GM06990 (cell line): ENCODE measurements around the gene IFI27L1.

Experiments
- DNase-seq: peaks from one replicate; pipeline ENCODE4 v3.0.0-alpha.2; 2011; ENCODE audit not compliant: insufficient read length; ENCODE audit errors: extremely low read depth
- H3K27me3 ChIP-seq: replicated peaks from 2 replicates; pipeline ENCODE4 v1.6.0; 2011; ENCODE audit warnings: low read length; ENCODE audit not compliant: control insufficient read depth, insufficient read depth
- H3K36me3 ChIP-seq: 2 replicates; pipeline ENCODE4 v1.5.1; 2011; ENCODE audit warnings: low read length; ENCODE audit not compliant: control insufficient read depth, insufficient read depth
- H3K4me3 ChIP-seq: replicated peaks from 2 replicates; pipeline ENCODE4 v1.5.1; 2011; ENCODE audit warnings: low read depth, mild to moderate bottlenecking, control low read depth, low read length
- CTCF ChIP-seq: IDR thresholded peaks from 2 replicates; pipeline ENCODE4 v1.5.1; 2011; ENCODE audit warnings: low read length, control low read depth, mild to moderate bottlenecking, inconsistent platforms; ENCODE audit not compliant: insufficient read depth, poor library complexity, severe bottlenecking

The IFI27L1 gene

GRCh38 chr14:94080621-94081385 is at the start of gene IFI27L1, which contains the start of gene DDX24:
Gene IFI27L1 (plus strand): TSS chr14:94081310. CDS start chr14:94096938, 15,628 bp downstream.
Gene DDX24 (minus strand): TSS chr14:94081202. CDS start chr14:94079742, 1,460 bp downstream.
- H3K4me3 ChIP-seq: peak within 1 kb of the TSS; percentile 90
- H3K36me3 ChIP-seq: peaks cover 1% of the 10 kb centered on the region
- TF ChIP-seq CTCF: no peak
- H3K27me3 ChIP-seq: no peaks in the 10 kb centered on the region
- DNase-seq: peak; percentile 95

- Histone ChIP-seq H3K27me3 (no peaks in the 10 kb centered on the region), H3K4me3 (no peak overlapping the region), H3K36me3 (no peaks in the 10 kb centered on the region)
- DNase-seq: no peak
- TF ChIP-seq CTCF: no peak
Measured at GRCh38 chr14:94031883-94032279, 49.2 kb upstream of the IFI27L1 start.

GRCh38 chr14:94034886-94035285 is 46.2 kb upstream of the IFI27L1 start:
- H3K36me3 ChIP-seq: no peaks in the 10 kb centered on the region
- DNase-seq: no peak
- no peaks in the 10 kb centered on the region; the same call in 1 of the 2 replicates for H3K27me3 ChIP-seq
- no peak overlapping the region for H3K4me3 ChIP-seq
- no peak for TF ChIP-seq CTCF

GRCh38 chr14:94036313-94037167 is 44.6 kb upstream of the IFI27L1 start:
- Histone ChIP-seq H3K27me3 (no peaks in the 10 kb centered on the region; the same call in 1 of the 2 replicates), H3K4me3 (no peak overlapping the region), H3K36me3 (no peaks in the 10 kb centered on the region)
- DNase-seq: no peak
- TF ChIP-seq CTCF: peak; percentile 93

GRCh38 chr14:94037954-94038353 is 43.2 kb upstream of the IFI27L1 start:
- TF ChIP-seq CTCF: no peak
- DNase-seq: no peak
- H3K4me3 ChIP-seq: no peak overlapping the region
- no peaks in the 10 kb centered on the region; the same call in 1 of the 2 replicates for H3K27me3 ChIP-seq
- no peaks in the 10 kb centered on the region for H3K36me3 ChIP-seq
